NCI-H1436 (cell line): ENCODE results near the gene MCU.

Experiments
- DNase-seq: peaks from one replicate; lab custom pipeline; 2025; lab: John Stamatoyannopoulos, UW

Gene MCU

GRCh38 chr10:72802763-72803505 lies 111.0 kb downstream of the MCU start:
- DNase-seq, result no peak

GRCh38 chr10:72808001-72808400 lies 116.1 kb downstream of the MCU start:
- peak; percentile 16 for DNase-seq

GRCh38 chr10:72809006-72809405 lies 117.1 kb downstream of the MCU start:
- no peak for DNase-seq

GRCh38 chr10:72810976-72811375 lies 119.0 kb downstream of the MCU start:
- DNase-seq, result no peak

GRCh38 chr10:72812415-72812752 lies 120.4 kb downstream of the MCU start:
- no peak for DNase-seq

- no peak for DNase-seq
These were observed 120.9 kb downstream of the MCU start for GRCh38 chr10:72812753-72813430.

- DNase-seq, result no peak
These were observed 122.3 kb downstream of the MCU start for GRCh38 chr10:72814099-72814790.

- DNase-seq, result no peak
These were observed 124.6 kb downstream of the MCU start for GRCh38 chr10:72816565-72816964.

GRCh38 chr10:72818076-72818475 lies 126.1 kb downstream of the MCU start:
- no peak for DNase-seq

- DNase-seq, result no peak
These were observed 127.1 kb downstream of the MCU start for GRCh38 chr10:72819053-72819452.

- no peak for DNase-seq
These were observed 129.7 kb downstream of the MCU start for GRCh38 chr10:72821606-72822005.

GRCh38 chr10:72822342-72822986 lies 130.5 kb downstream of the MCU start:
- no peak for DNase-seq

GRCh38 chr10:72825163-72825562 lies 133.2 kb downstream of the MCU start:
- DNase-seq, result no peak

GRCh38 chr10:72826346-72826745 lies 134.4 kb downstream of the MCU start:
- DNase-seq, result no peak

GRCh38 chr10:72828294-72828693 lies 136.4 kb downstream of the MCU start:
- DNase-seq, result no peak

- DNase-seq, result no peak
These were observed 138.7 kb downstream of the MCU start for GRCh38 chr10:72830625-72831024.

GRCh38 chr10:72831696-72832409 lies 139.9 kb downstream of the MCU start:
- DNase-seq, result no peak

- no peak for DNase-seq
These were observed 140.8 kb downstream of the MCU start for GRCh38 chr10:72832701-72833100.

- DNase-seq, result peak; percentile 43
These were observed 142.4 kb downstream of the MCU start for GRCh38 chr10:72834183-72834825.

GRCh38 chr10:72840319-72840718 lies 148.4 kb downstream of the MCU start:
- no peak for DNase-seq

- no peak for DNase-seq
These were observed 149.5 kb downstream of the MCU start for GRCh38 chr10:72841487-72841886.

GRCh38 chr10:72842164-72842563 lies 150.2 kb downstream of the MCU start:
- DNase-seq, result no peak
